RCC 7860 (cell line): ENCODE measurements around the gene TMEM59.
"Not testable (repeated sequence)": the region's sequence is repeated elsewhere in the genome, so short reads cannot be mapped to it uniquely, and the experiment has no call there.

ENCODE experiments used
- DNase-seq: peaks from one replicate; pipeline ENCODE4 v3.0.0-alpha.2; 2015; ENCODE audit warnings: low spot score
- FAIRE-seq: peaks from 2 replicates; lab custom pipeline; 2012; peaks lifted over from hg19 to GRCh38; lab: Jason Lieb, UNC

The TMEM59 gene

DNA sequence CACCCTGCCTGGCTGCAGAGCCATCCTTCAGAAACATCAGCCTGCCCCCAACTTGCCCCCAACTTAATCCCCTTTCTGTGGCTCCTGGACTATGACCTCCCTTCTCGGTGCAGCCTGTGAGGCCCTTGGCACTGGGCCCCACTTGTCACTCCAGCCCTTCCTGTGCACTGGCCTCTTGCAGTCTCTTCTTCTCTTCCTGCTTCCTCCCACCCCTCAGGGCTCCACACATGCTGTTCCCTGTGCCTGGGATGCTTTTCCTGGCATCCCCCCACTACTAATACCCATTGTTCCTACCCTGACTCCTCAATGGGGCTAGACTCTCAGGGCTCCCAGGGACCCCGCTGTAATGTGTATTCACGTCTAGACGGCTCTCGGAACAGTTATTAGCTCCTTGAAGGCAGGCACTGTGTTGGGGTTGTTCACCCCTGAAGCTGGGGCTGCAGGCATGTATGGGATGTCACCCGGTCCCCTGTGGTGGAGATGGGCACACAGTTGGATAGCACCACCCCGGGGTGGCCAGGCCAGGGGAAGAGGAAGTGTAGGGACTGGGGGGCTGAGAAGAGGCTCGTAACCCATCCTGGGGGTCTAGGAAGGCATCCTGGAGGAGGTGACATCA is 39.5 kb downstream of the TMEM59 start:
- DNase-seq (no peak), FAIRE-seq (no peak)

DNA sequence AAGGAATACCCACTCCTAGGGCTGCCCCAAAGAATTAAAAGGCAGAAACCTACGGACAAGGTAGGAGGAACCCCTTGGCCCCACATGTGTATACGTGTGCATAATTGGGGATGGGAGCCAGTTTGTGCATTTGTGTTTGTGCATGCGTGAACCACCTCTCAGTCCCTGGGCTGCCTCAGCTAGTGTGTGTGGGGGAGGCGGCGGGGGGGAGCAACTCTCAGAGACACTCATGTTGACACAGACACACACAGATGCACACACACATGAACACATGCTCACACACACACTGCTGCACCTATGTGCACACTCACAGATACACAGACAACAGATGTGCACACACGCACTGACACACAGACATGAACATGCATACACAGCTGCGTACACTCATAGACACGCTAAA is 40.1 kb downstream of the TMEM59 start:
- DNase-seq: no peak
- no peak for FAIRE-seq

DNA sequence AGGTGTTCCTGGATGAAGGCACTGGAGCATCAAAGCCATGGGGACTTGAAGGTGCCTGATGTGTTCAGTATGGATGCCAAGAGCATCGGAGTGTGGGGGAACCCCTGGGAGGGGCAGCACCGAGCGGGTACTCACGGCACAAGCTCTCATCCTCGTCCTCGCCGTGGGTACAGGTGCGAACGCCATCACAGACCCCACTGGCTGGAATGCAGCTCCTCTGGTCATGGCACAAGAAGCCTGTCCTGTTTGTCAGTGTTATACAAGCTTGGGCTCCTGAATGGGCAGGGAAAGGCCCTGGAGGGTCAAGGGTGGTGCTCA is 41.0 kb downstream of the TMEM59 start:
- no peak for DNase-seq
- FAIRE-seq: no peak

DNA sequence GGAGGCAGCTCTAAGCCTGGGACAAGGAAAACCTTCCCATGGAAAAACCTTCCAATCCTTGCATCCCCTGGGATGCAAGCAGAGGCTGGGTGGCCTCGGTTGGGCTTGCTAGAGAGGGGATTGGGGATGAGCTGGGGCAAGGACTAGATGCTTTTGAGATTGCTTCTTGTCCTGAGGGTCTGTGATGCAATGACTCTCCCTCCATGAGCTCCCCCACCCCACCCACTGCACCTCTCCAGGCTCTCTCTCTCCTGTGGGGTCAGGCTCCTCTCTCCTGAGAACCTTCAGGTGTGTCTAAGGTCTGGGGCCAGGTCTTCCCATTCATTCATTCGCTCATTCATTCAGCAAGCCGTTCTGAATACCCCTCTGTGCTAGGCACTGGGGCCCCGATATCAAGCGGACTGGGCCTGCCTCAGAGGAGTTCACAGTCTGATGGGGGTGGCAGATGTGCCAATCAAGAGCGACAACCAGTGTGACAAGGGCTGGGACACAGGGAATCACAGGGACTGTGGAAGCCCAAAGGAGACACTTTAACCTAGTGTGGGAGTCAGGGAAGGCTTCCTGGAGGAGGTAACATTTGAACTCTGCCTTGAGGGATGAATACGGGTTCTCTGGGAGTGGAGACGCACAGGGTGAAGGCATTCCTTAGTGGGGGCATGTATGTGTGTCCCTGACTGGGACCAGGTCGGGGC is 41.5 kb downstream of the TMEM59 start:
- FAIRE-seq (no peak), DNase-seq (no peak)

DNA sequence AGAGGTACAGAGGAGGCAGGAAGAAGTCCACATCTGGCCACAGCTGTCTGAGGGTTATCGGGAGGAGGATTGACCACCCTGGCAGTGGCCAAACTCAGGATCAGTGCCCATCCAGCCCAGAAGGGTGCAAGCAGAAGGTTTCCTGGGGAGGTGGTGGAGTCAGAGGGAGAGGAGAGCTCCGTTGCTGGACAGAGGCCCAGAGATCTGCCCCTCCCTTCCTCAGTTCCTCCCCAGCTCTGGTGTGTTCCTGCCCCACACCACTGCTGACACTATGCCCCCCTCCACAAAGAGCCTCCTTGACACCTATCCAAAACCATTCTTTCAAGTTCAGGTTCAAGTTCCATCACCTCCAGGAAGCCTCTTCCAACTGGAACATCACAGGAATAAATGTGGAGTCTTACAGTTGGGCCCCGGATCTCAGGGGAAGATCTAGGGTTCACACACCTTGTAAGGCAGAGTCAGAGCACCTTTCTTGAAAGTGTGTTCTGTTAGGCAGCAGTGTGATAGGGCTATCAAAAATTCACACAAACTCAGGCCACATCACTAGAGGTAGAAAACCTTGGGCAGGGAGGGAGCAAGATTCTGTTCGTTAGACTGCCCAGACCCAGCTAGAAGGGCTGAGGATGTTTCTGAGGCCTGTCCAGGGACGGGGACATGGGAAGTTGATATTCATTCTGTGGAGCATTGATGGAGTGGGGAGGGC is 42.4 kb downstream of the TMEM59 start:
- DNase-seq: no peak
- FAIRE-seq: no peak

DNA sequence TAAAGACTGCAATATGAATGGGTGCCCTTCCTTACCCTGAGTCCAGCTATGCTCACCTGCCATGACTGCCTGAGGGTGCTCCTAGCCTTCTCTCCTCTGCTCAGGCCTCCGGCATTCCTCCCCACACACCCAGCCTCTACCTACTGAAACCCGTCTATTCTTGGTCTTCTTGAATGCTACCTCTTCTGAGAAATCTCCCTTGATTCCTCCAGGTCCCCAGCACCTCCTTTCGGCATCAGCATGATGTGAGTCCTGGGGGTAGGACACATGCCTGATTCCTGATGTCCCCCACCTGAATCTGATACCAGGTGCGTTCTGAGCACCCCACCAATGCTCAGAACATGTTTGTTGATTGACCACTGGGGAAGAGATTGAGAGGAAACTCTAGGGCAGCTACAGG is 43.6 kb downstream of the TMEM59 start:
- FAIRE-seq (no peak), DNase-seq (no peak)

DNA sequence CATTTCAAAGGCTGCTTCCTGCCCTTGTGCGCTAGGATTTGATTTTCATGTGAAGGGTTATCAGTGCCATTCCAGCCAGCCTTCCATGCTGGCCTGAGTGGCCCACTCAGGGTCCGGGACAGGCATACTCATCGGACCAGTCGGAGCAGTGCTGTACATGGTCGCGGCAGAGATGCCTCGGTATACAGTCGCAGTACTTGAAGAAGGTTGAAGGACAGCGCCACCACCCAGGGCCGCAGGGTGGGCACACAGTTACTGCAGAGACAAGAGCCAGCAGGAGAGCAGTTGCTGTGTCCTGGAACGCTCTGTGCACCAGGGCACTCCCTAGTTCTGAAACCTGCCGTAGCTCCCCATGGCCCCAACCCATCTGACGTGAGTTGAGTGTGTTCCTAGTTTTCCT is 44.1 kb downstream of the TMEM59 start:
- FAIRE-seq: no peak
- DNase-seq: no peak

DNA sequence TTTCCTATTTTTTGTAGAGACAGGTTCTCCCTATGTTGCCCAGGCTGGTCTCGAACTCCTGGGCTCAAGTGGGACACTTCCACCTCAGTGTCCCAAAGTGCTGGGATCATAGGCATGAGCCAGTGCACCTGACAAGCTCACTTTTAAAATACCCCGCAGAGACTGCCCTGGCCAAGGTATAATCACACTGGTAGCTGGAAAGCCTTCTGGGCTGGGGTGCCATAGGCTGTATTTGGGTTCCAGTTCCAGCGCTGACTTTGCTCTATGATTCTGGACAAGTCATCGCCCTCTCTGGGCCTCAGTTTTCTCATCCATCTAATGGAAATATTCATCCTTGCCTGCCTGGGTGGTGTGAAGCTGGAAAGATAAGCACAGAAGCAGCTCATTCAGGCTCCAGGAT is 45.4 kb downstream of the TMEM59 start:
- no peak for FAIRE-seq
- DNase-seq: no peak

DNA sequence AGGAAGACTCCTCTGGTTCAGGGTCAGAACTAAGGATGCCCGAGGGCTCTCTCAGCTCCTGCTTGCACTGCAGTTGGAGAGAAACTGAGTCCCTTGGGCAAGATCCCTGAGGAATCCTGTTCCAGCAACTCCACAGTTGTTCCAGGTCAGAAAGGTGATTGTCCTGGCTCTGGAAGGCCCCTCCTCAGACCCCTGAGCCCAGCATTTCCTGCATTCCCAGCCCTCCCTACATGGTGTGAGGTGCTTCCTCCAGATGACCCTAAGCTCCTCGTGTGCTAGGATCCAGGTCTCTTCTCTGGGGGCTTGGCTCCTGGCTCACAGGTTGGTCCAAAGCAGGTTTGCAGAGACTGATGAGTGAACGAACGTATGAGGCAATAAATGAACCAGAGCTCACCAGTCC is 46.5 kb downstream of the TMEM59 start:
- DNase-seq: no peak
- no peak for FAIRE-seq

DNA sequence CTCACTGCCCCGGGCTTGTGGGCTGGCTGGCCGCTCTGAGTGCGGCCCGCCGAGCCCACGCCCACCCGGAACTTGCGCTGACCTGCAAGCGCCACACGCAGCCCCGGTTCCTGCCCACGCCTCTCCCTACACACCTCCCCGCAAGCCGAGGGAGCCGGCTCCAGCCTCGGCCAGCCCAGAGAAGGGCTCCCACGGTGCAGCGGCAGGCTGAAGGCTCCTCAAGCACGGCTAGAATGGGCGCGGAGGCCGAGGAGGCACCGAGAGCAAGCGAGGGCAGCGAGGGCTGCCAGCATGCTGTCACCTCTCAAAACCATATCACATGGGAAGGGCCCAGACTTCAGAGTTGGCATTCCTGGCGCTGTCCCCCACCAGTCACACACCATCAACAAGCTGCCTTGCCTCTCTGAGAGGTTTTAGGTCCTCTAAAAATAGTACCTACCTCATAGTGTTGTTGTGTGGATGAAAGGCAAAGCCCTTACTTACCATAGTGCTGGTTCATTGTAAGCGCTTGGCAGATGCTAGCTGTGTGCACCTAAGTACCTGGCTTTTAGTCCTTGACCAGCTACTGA is 48.4 kb downstream of the TMEM59 start:
- no peak for FAIRE-seq
- DNase-seq: no peak

DNA sequence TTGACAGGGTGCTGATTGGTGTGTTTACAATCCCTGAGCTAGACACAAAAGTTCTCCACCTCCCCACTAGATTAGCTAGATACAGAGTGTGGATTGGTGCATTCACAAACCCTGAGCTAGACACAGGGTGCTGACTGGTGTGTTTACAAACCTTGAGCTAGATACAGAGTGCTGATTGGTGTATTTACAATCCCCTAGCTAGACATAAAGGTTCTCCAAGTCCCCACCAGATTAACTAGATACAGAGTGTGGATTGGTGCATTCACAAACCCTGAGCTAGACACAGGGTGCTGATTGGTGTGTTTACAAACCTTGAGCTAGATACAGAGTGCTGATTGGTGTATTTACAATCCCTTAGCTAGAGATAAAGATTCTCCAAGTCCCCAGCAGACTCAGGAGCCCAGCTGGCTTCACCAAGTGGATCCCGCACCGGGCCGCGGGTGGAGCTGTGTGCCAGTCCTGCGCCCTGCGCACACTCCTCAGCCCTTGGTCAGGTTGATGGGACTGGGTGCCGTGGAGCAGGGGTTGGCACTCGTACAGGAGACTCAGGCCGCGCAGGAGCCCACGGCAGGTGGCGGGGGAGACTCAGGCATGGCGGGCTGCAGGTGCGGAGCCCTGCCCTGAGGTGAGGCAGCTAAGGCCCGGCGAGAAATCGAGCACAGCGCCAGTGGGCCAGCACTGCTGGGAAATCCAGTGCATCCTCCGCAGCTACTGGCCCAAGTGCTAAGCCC is 49.1 kb downstream of the TMEM59 start:
- not testable (repeated sequence) for FAIRE-seq, DNase-seq

DNA sequence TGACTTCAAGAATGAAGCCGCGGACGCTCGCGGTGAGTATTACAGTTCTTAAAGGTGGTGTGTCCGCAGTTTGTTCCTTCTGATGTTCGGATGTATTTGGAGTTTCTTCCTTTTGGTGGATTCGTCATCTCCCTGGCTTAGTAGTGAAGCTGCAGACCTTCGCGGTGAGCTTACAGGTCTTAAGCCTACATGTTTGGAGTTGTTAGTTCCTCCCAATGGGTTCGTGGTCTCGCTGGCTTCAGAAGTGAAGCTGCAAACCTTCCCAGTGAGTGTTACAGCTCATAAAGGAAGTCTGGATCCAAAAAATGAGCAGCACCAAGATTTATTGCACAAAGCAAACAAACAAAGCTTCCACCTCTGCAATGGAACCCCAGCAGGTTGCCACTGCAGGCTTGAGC is 49.8 kb downstream of the TMEM59 start:
- DNase-seq (no peak), FAIRE-seq (no peak)

DNA sequence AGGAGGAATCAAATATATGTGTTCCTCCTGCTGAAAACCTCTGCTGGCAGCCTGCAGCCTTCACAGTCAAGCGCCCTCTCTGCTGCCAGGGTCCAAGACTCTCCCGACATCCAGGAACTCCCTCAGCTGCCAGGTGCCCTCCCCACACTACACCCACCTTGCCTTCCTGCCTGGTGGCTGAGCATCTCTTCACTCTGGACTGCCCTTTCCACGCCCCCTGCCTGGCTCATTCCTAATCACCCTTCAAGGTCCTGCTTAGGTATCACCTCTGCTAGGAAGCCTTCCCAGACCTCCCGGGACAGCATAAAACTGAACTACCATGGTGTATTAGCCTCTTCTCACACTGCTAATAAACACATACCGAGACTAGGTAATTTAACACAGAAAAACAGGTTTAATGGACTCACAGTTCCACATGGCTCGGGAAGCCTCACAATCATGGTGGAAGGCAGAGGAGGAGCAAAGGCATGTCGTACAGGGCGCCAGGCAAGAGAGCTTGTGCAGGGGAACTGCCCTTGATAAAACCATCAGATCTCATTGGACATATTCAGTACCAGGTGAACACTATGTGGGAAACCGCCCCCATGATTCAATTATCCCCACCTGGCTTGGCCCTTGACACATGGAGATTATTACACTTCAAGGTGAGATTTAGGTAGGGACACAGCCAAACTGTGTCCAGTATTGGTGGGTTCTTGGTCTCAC is 50.3 kb downstream of the TMEM59 start:
- FAIRE-seq: no peak
- DNase-seq: no peak

DNA sequence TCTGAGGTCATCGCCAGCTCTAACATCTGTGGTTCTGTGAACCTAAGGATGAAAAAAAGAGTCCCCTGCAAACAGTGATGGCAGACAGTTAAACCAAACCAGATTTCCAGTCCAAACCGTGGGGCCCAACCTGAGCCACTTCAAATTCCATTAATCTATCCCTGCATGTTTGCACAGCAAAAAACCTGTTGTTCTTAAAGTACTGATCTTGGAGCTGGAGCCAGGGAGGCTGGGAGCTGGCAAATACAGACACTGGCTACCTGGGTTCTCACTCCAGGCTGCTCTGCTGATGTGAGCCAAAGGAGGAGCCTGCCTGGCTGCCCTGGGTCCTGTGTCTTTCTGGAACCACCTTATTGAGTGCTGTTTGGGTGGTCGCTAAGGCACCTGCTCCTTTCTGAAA is 51.4 kb downstream of the TMEM59 start:
- FAIRE-seq (no peak), DNase-seq (no peak)

DNA sequence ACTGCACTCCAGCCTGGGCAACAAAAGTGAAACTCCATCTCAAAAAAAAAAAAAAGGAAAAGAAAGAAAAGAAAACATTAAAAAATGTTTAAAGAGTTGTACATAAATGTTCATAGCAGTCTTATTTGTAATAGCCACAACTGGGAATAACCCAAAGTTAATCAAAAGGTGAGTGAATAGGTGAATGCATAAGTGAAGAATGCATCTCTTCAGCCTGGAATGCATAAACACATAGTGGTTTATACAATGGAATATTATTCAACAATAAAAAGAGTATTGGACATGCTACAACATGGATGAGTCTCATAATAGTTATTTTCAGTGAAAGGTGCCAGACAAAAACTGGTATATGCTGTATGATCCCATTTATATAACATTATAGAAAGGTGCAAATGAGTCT is 53.1 kb downstream of the TMEM59 start:
- no peak for FAIRE-seq
- DNase-seq: no peak

DNA sequence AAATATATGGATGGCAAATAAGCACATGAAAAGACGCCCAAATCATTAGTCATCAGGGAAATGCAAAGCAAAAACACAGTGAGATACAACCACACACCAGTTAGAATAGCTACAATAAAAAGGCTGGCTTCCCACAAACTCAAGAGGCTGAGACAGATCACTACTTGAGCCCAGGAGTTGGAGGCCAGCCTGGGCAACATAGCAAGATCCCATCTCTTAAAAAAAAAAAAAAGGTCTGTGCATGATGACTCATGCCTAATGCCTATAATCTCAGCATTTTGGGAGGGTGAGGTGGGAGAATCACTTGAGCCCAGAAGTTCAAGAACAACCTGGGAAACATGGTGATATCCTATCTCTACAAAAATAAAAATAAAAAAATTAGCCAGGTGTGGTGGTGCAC is 54.8 kb downstream of the TMEM59 start:
- FAIRE-seq (no peak), DNase-seq (no peak)

DNA sequence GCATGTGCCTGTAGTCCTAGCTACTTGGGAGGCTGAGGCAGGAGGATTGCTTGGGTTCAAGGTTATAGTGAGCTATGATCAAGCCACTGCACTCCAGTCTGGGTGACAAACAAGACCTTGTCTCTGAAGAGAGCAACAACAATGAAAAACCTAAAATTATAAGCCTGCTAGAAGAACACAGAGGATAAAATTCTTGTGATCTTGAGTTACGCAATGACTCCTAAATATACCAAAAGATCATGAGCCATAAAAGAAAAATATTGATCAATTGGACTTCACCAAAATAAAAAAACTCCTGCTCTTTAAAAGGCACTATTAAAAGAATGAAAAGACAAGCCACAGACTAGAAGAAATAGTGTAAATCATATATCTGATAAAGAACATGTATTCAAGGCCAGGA is 57.3 kb downstream of the TMEM59 start:
- DNase-seq (no peak), FAIRE-seq (no peak)

DNA sequence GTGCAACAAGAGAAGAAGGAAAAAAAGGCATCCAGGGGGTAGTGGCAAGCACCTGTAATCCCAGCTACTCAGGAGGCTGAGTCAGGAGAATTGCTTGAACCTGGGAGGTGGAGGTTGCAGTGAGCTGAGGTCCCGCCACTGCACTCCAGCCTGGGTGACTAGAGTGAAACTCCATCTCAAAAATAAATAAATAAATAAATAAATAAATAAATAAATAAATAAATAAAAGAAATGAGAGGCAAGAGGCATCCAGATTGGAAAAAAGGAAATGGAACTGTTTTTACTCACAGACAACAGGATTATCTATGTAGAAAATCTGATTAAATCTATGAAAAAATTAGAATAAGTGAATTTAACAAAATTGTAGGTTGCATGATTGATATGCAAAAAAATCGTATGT is 58.5 kb downstream of the TMEM59 start:
- FAIRE-seq, DNase-seq: not testable (repeated sequence)

DNA sequence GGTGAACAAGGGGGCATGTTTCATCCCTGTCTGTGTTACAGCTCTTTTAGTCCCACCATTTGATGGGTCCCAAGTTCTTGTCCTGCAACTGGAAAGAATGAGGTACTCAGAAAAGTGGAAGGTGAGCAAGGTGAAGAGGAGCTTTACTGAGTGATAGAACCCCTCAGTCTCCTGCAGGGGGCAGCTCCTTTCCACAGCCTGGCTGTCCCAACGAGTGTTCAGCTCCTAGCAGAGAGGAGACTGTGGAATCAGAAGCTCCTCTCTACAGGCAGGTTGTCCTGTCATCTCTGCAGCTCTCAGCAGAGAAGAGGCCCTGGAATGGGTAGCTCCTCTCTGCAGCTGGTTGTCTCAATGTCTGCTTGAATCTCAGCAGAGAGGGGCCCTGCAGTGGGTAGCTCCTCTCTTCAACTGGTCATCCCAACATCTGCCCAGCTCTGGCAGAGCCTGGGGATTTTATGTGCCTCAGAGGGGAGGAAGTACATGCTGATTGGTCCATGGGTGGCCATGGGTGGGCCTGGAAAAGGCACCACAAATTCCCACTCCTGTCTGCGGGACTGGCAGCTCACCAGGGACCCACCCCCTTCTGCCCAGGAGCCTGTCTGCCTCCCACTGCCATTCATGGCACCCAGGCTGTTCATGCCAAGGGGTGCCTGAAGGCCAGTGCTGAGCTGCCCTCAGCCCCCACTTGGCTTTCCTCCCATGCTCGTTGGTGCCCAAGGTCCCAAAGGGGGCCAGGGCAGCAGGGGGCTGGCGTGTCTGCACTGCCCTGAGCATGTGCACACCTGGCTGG is 60.7 kb downstream of the TMEM59 start:
- FAIRE-seq (no peak), DNase-seq (no peak)

DNA sequence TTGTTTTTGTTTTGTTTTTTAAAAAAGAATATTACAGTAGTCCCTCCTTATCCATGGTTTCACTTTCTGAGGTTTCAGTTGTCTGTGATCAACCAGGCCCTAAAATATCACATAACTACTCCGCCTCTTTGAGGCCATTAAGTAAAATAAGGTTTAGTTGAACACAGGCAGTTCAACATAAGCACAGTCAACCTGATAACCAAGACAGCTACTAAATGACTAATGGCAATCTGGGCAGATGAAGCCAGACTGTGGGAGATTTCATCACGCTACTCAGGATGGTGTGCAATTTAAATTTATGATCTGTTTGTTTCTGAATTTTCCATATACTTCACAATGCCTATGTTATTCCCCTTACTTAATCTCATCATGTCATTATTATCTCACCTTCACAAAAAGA is 65.1 kb downstream of the TMEM59 start:
- no peak for FAIRE-seq
- DNase-seq: no peak
